GM21367 (cell line): ENCODE results near the gene TRPV5.
"Not testable (repeated sequence)": the region's sequence is repeated elsewhere in the genome, so short reads cannot be mapped to it uniquely, and the experiment has no call there.

Experiments
- ATAC-seq: cut with Tn5 transposase; IDR thresholded peaks from one replicate; pipeline ENCODE4 v1.9.1; 2021; ENCODE audit not compliant: unreplicated experiment

TRPV5 gene

GRCh38 chr7:142933624-142934023 is at the start of gene TRPV5:
Gene TRPV5, minus strand, starts transcription at chr7:142933746. Its CDS starts 287 bp downstream, at chr7:142933459.
- no peak for ATAC-seq

DNA sequence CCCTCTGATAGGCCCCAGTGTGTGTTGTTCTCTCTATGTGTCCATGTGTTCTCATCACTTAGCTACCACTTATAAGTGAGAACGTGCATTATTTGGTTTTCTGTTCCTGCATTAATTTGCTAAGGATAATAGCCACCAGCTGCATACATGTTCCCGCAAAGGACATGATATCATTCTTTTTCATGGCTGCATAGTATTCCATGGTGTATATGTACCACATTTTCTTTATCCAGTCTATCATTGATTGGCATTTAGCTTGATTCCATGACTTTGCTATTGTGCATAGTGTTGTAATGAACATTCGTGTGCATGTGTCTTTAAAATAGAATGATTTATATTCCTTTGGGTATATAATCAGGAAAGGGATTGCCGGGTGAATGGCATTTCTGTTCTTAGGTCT is 44.9 kb upstream of the TRPV5 start:
- ATAC-seq, result not testable (repeated sequence)

- ATAC-seq, result no peak
Measured at GRCh38 chr7:142974626-142975025, 41.1 kb upstream of the TRPV5 start.

DNA sequence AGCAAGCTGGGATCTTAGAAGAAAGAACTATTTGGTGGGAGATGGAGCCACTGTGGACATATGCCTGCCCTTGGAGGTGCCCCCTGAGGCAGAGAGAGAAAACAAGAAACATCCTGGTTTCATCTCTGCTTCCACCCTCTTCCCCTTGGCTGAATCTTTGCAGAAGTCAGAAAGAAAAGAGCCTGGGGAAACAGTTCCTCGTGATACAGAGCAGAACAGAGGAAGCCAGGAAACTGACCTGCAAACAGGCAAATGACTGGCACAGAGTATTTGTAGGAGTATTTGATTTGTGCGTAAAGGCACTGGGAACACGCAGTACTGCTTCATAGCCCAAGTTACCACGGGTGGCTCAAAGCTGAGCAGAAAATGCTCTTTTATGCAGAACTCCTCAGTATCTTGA is 35.6 kb upstream of the TRPV5 start:
- no peak for ATAC-seq

DNA sequence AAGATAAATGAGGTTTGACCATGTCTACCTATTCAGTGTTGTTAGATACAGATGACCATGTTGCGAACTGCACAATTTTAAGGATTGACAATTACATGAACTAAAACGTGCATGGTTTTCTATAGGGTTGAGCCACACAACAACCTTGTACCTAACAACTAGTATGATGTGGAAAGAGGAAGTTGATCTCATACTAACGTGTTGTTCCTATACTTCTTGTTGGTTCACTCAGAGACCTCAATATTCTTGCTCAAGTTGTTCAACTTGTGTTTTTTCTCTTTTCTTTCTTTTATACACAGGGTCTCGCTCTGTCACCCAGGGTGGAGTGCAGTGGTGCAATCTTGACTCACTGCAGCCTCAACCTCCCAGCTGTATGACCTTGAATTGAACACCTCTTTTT is 34.7 kb upstream of the TRPV5 start:
- ATAC-seq, result no peak

- no peak for ATAC-seq
Measured at GRCh38 chr7:142964502-142965246, 31.1 kb upstream of the TRPV5 start.

GRCh38 chr7:142963993-142964392 is 30.4 kb upstream of the TRPV5 start:
- no peak for ATAC-seq

GRCh38 chr7:142962991-142963390 is 29.4 kb upstream of the TRPV5 start:
- no peak for ATAC-seq

- no peak for ATAC-seq
Measured at GRCh38 chr7:142961973-142962926, 28.7 kb upstream of the TRPV5 start, which contains the start of gene KEL. Gene KEL, minus strand, starts transcription at chr7:142962363. Its CDS starts 157 bp downstream, at chr7:142962206.

DNA sequence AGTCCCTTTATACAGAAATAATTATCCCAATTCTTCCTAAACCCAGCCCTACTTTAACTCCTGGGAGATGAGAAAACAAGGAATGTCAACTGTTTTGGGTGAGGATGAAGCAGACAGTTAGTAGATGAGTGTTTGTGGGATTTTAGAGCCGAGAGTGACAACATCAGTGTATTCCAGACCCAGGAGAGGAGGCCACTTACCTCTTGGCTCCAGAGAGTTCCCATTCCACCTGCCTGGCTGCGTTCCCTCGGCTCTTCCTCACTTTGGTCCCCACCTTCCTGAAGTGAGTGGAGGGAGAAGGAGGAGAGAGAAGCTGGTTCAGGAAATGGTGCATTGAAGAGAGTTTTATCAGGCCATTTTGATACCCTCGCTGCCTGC is 28.0 kb upstream of the TRPV5 start:
- ATAC-seq, result no peak

- ATAC-seq, result no peak
Measured at GRCh38 chr7:142960955-142961512, 27.5 kb upstream of the TRPV5 start.

GRCh38 chr7:142959202-142959601 is 25.7 kb upstream of the TRPV5 start:
- no peak for ATAC-seq

DNA sequence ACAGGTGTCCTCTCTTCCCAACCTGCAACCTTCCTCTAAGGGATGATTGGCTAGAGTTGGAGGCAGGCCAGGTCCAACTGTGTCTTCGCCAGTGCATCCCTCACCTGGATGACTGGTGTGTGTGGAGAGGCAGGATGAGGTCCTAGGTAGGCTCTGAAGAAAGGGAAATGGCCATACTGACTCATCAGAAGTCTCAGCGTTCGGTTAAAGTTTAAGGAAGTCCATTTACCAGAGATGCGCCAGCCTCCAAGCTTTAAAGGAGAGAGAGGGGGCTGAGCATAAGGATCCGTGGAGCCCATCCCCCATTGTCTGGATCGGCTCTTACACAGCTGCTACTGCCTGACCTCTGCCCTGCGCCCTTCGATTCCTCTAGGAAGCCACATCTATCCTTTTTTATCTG is 24.2 kb upstream of the TRPV5 start:
- no peak for ATAC-seq

GRCh38 chr7:142956951-142957623 is 23.5 kb upstream of the TRPV5 start:
- no peak for ATAC-seq

DNA sequence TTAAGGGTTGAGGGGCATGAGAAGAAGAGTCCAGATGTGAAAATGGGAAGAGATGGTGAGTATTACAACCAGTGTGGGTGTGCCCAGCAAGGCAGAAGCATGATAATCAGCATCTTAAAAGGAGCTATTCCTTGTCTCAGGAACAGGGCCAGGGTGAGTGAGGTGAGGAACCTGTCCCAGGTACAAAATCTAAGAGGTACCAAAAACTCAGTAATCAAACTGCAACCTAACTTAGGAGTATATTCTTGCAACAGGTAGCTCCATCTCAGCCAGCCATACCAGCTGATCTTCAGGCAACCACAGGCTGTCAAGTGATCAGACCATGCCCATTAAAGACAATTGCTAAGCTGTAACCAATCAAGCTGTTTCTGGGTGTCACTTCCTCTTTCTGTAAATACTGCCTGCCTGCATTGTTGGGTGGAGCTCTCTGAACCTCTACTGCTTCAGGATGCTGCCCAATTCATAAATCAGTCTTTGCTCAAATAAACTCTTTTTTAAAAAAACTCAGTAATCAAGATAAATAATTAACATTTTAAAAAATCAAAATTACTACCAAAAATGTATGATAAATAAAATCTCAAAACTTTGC is 21.2 kb upstream of the TRPV5 start:
- peak; percentile 68 for ATAC-seq

GRCh38 chr7:142950235-142950634 is 16.7 kb upstream of the TRPV5 start:
- no peak for ATAC-seq

DNA sequence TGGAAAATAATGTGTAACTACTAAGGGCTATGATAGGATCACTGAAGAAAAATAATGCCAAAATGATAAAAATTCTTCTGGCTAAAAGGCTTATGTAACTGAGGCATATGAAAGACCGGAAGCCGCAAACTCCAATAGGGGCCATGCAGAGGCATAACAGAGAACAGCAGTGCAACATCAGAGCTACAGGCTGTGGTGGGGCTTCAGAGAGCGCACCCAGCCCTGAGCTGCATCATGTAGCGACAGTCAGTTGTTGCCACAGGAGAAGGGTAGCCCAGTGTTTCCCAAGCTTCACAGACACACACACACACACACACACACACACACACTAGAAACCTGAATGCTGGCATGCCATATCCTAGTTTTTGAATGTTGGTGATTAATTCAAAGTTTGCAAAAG is 15.1 kb upstream of the TRPV5 start:
- ATAC-seq, result no peak

GRCh38 chr7:142945001-142945400 is 11.5 kb upstream of the TRPV5 start:
- no peak for ATAC-seq

- no peak for ATAC-seq
Measured at GRCh38 chr7:142943706-142944268, 10.2 kb upstream of the TRPV5 start.

DNA sequence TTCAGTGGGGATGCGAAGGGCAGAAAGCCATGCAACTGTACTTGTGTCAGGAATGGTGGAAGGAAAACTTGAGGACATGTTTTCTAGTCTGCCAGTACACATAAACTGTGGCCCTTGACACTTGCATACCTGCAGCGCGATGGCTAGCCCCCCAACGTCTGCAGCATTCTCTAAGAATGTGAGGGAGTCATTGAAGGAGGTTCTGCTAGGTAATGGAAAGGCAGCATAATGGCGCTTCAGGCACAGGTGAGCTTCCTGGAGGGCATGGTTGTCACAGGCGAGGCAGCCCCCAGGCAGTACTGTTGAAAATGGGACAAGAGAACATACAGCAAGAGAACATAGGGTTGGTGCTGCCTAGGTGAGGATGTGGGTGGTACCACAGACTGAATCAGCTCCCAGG is 9.2 kb upstream of the TRPV5 start:
- ATAC-seq, result no peak
